Measurements from ENCODE around the gene DUS2. TPM values are rescaled to one million over a fixed set of nuclear protein-coding genes. Genes with fewer than 3 reads are reported as not detected.
A peak's percentile ranks its signal among the peaks of the same experiment; 100 is the strongest.

DUS2 gene
- total and polyA plus RNA-seq, 11 donors: 3.8 to 11.5 (median 7.2) TPM

DNA sequence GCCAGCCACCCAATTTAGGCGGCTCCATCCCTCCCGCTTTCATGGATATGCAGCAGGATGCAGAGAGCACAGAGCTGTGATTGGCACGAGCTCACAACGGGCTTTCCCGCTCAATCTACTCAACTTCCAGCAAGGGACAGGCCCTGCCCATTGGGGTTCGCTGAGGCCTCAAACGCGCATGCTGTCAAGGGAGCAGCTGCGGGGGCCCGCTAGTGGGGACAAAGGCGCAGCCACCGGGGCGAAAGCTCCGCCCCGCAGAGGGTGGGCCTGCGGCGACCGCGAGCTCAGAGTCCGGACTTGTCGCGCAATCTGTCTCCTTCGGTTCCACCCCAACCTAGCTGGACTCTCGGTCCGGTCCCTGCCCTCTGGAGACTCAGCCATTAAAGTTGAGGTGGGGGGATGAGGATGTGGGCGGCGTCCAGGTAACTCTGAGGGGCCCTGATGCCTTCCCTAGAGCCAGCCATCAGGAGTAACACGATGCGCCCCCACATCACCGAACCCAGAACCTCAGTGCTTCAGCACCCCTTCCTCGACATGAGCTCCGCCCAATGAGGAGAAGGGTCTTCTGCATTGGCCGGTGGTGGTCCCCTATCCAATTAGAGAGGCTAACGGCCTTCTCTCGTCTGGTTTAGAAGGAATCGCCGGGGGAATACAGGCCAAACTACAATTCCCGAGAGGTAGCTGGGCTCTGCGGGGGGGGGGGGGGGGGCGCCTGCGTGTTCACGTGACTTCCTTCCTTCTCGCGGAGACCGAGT lies 61.6 kb downstream of the DUS2 start:
- WGBS, 4 donors: 0 to 1% (median 1%) methylated on average over 11 to 45 of the region's 45 CpGs
- peak; percentile 76 to 89 (median 82) for ATAC-seq
- H3K9me3 ChIP-seq: no peaks in the 10 kb centered on the region
- peaks cover 5 to 79% (median 59%) of the 10 kb centered on the region in 12 donors for H3K4me1 ChIP-seq
- TF ChIP-seq POLR2A (IDR thresholded peaks at IDR 0.05): peak in 1 of 2 donors; percentile 63
- TF ChIP-seq, protein P1, sequence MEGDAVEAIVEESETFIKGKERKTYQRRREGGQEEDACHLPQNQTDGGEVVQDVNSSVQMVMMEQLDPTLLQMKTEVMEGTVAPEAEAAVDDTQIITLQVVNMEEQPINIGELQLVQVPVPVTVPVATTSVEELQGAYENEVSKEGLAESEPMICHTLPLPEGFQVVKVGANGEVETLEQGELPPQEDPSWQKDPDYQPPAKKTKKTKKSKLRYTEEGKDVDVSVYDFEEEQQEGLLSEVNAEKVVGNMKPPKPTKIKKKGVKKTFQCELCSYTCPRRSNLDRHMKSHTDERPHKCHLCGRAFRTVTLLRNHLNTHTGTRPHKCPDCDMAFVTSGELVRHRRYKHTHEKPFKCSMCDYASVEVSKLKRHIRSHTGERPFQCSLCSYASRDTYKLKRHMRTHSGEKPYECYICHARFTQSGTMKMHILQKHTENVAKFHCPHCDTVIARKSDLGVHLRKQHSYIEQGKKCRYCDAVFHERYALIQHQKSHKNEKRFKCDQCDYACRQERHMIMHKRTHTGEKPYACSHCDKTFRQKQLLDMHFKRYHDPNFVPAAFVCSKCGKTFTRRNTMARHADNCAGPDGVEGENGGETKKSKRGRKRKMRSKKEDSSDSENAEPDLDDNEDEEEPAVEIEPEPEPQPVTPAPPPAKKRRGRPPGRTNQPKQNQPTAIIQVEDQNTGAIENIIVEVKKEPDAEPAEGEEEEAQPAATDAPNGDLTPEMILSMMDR (IDR thresholded peaks at IDR 0.05): peak in 7 of 12 donors; percentile 11 to 40 (median 27)
- H3K36me3 ChIP-seq: no peaks in the 10 kb centered on the region
- H3K27ac ChIP-seq: peak overlapping the region; percentile 96 to 99 (median 98)
- H3K27me3 ChIP-seq: no peaks in the 10 kb centered on the region
- intact Hi-C loops (cut with DNase I): loop anchor here in 3 of 10 donors (5.0 to 10.0 kb wide), 3 partner anchors 58 to 240 kb away; no protein-coding TSS in a partner anchor
- peak; percentile 91 to 96 (median 92) for DNase-seq
- H3K4me3 ChIP-seq: peak overlapping the region; percentile 37 to 95 (median 69)

- intact Hi-C loops (cut with DNase I): loop anchor here in 3 of 10 donors (5.0 to 10.0 kb wide), 3 partner anchors 57 to 239 kb away; no protein-coding TSS in a partner anchor
- 0 to 1% (median 0%) methylated on average over 19 to 104 of the region's 104 CpGs for WGBS, 4 donors
- Histone ChIP-seq H3K4me1 (peaks cover 0 to 78% (median 55%) of the 10 kb centered on the region in 12 donors), H3K9me3 (no peaks in the 10 kb centered on the region), H3K27ac (peak within 1 kb of the TSS; percentile 96 to 99 (median 98)), H3K36me3 (no peaks in the 10 kb centered on the region), H3K27me3 (no peaks in the 10 kb centered on the region), H3K4me3 (peak within 1 kb of the TSS; percentile 70 to 95 (median 88))
- DNase-seq (peak; percentile 99), ATAC-seq (peak; percentile 87 to 93 (median 90))
- TF ChIP-seq, protein P1 (IDR thresholded peaks at IDR 0.05): peak in 2 of 12 donors; percentile 16 to 29
- peak in 1 of 2 donors; percentile 83 for TF ChIP-seq POLR2A (IDR thresholded peaks at IDR 0.05)
Measured at GRCh38 chr16:68085259-68086071, 62.4 kb downstream of the DUS2 start, which contains the start of gene NFATC3. TSS of gene NFATC3 (plus strand) at chr16:68085370. CDS start at chr16:68085682, 312 bp downstream.

GRCh38 chr16:68086336-68086841 lies 63.3 kb downstream of the DUS2 start:
- no peaks in the 10 kb centered on the region for H3K27me3 ChIP-seq
- H3K27ac ChIP-seq: peak overlapping the region; percentile 75 to 99 (median 96)
- no peaks in the 10 kb centered on the region for H3K36me3 ChIP-seq
- DNase-seq: no peak
- intact Hi-C loops (cut with DNase I): loop anchor here in 3 of 10 donors (5.0 to 10.0 kb wide), 3 partner anchors 56 to 238 kb away; no protein-coding TSS in a partner anchor
- no peak for ATAC-seq
- no peaks in the 10 kb centered on the region for H3K9me3 ChIP-seq
- peak overlapping the region; percentile 70 to 95 (median 88) for H3K4me3 ChIP-seq
- TF ChIP-seq POLR2A (IDR thresholded peaks at IDR 0.05): no peak
- TF ChIP-seq, protein P1 (IDR thresholded peaks at IDR 0.05): no peak
- 0 to 1% (median 0%) methylated on average over 6 of the region's 6 CpGs for WGBS, 4 donors
- peaks cover 0 to 78% (median 53%) of the 10 kb centered on the region in 12 donors for H3K4me1 ChIP-seq
